Measurements from ENCODE around the gene NOS1AP.

- TF ChIP-seq POLR2AphosphoS5 (IDR thresholded peaks at IDR 0.05; ENCODE audit: low read depth, low read length) = no peak
- TF ChIP-seq POLR2A (IDR thresholded peaks at IDR 0.05; ENCODE audit: low read depth, low read length) = no peak
- no peak for TF ChIP-seq SPI1 (IDR thresholded peaks at IDR 0.05; ENCODE audit: low read depth, low read length)
- TF ChIP-seq TAF1 (IDR thresholded peaks at IDR 0.05; ENCODE audit: low read depth, low read length) = no peak
- TF ChIP-seq POU2F2 (IDR thresholded peaks at IDR 0.05; ENCODE audit: low read depth, low read length) = no peak
These were observed 171.1 kb downstream of the NOS1AP start for GRCh38 chr1:162240577-162240976.
